H9 (cell line): Measurements from ENCODE around the gene OR4D10. TPM values are rescaled to one million over a fixed set of nuclear protein-coding genes. Genes with fewer than 3 reads are reported as not detected.

ENCODE experiments used
- DNase-seq: peaks from one replicate; pipeline ENCODE4 v3.0.0-alpha.2; 2017
- H2AFZ ChIP-seq: one replicate; pipeline ENCODE4 v1.6.1; 2013; ENCODE audit warnings: mild to moderate bottlenecking, low read length, control low read depth, moderate library complexity
- H2AK5ac ChIP-seq: 2 replicates; pipeline ENCODE4 v1.6.1; 2013; ENCODE audit warnings: low read length, control low read depth, mixed read lengths; ENCODE audit not compliant: insufficient read length
- H2BK120ac ChIP-seq: one replicate; pipeline ENCODE4 v1.6.1; 2013; ENCODE audit warnings: low read depth, mild to moderate bottlenecking, low read length, control low read depth, inconsistent platforms; ENCODE audit not compliant: poor library complexity, severe bottlenecking
- H2BK12ac ChIP-seq: 2 replicates; pipeline ENCODE4 v1.6.1; 2013; ENCODE audit warnings: low read length, control low read depth, mixed read lengths, low read depth; ENCODE audit not compliant: insufficient read length
- H2BK15ac ChIP-seq: 2 replicates; pipeline ENCODE4 v1.6.1; 2013; ENCODE audit warnings: low read depth, low read length, control low read depth
- H2BK20ac ChIP-seq: one replicate; pipeline ENCODE4 v1.6.1; 2013; ENCODE audit warnings: low read depth, mild to moderate bottlenecking, low read length, control low read depth, inconsistent platforms; ENCODE audit not compliant: poor library complexity, severe bottlenecking
- H2BK5ac ChIP-seq: 2 replicates; pipeline ENCODE4 v1.6.1; 2013; ENCODE audit warnings: low read length, control low read depth, mixed read lengths; ENCODE audit not compliant: insufficient read length
- H3K14ac ChIP-seq: 2 replicates; pipeline ENCODE4 v1.6.1; 2013; ENCODE audit warnings: low read length, control low read depth; ENCODE audit not compliant: insufficient read depth
- H3K18ac ChIP-seq: 2 replicates; pipeline ENCODE4 v1.6.1; 2013; ENCODE audit warnings: low read depth, mild to moderate bottlenecking, mixed read lengths, low read length, control low read depth; ENCODE audit not compliant: insufficient read length
- H3K23ac ChIP-seq: 2 replicates; pipeline ENCODE4 v1.6.1; 2013; ENCODE audit warnings: low read length, control low read depth, mixed read lengths, low read depth; ENCODE audit not compliant: insufficient read length
- H3K23me2 ChIP-seq: 2 replicates; pipeline ENCODE4 v1.6.1; 2013; ENCODE audit warnings: low read depth, mild to moderate bottlenecking, mixed read lengths, low read length, control low read depth; ENCODE audit not compliant: insufficient read length, poor library complexity, severe bottlenecking
- H3K27ac ChIP-seq: 2 replicates; pipeline ENCODE4 v1.5.1; 2013; ENCODE audit warnings: low read length, control low read depth, mixed read lengths, low read depth; ENCODE audit not compliant: insufficient read length
- H3K27me3 ChIP-seq: 2 replicates; pipeline ENCODE4 v1.6.1; 2013; ENCODE audit warnings: low read length, control low read depth, inconsistent platforms; ENCODE audit not compliant: insufficient read depth
- H3K4ac ChIP-seq: 2 replicates; pipeline ENCODE4 v1.6.1; 2013; ENCODE audit warnings: low read depth, mild to moderate bottlenecking, control low read depth, inconsistent platforms, low read length, moderate library complexity
- H3K4me1 ChIP-seq: 2 replicates; pipeline ENCODE4 v1.6.1; 2013; ENCODE audit warnings: low read length, control low read depth, inconsistent platforms; ENCODE audit not compliant: insufficient read depth
- H3K4me2 ChIP-seq: 2 replicates; pipeline ENCODE4 v1.6.1; 2013; ENCODE audit warnings: low read length, control low read depth, mixed read lengths; ENCODE audit not compliant: insufficient read length, insufficient read depth
- H3K56ac ChIP-seq: 2 replicates; pipeline ENCODE4 v1.6.1; 2013; ENCODE audit warnings: low read depth, mild to moderate bottlenecking, mixed read lengths, low read length, control low read depth; ENCODE audit not compliant: insufficient read length
- H3K79me1 ChIP-seq: 2 replicates; pipeline ENCODE4 v1.6.1; 2013; ENCODE audit warnings: low read depth, mild to moderate bottlenecking, moderate library complexity, low read length, control low read depth, inconsistent platforms; ENCODE audit not compliant: insufficient read depth, poor library complexity, severe bottlenecking
- H3K79me2 ChIP-seq: 2 replicates; pipeline ENCODE4 v1.6.1; 2013; ENCODE audit warnings: low read length, control low read depth, inconsistent platforms; ENCODE audit not compliant: insufficient read depth
- H3K9ac ChIP-seq: 2 replicates; pipeline ENCODE4 v1.6.1; 2013; ENCODE audit warnings: low read length, control low read depth, mixed read lengths; ENCODE audit not compliant: insufficient read length; ENCODE audit errors: extremely low read depth
- H3K9me3 ChIP-seq: one replicate; pipeline ENCODE4 v1.6.1; 2013; ENCODE audit warnings: low read depth, low read length, inconsistent platforms; ENCODE audit not compliant: control insufficient read depth
- H3T11ph ChIP-seq: one replicate; pipeline ENCODE4 v1.6.1; 2013; ENCODE audit warnings: mild to moderate bottlenecking, low read length, control low read depth, inconsistent platforms
- H4K20me1 ChIP-seq: one replicate; pipeline ENCODE4 v1.6.1; 2013; ENCODE audit not compliant: control insufficient read depth, insufficient read length, insufficient read depth
- H4K5ac ChIP-seq: 2 replicates; pipeline ENCODE4 v1.6.1; 2013; ENCODE audit warnings: low read depth, mild to moderate bottlenecking, mixed read lengths, low read length, control low read depth; ENCODE audit not compliant: insufficient read length
- H4K8ac ChIP-seq: replicated peaks from 2 replicates; pipeline ENCODE4 v1.6.1; 2013; ENCODE audit warnings: low read length, control low read depth, mixed read lengths, low read depth; ENCODE audit not compliant: insufficient read length
- H4K91ac ChIP-seq: 2 replicates; pipeline ENCODE4 v1.6.1; 2013; ENCODE audit warnings: low read depth, mild to moderate bottlenecking, moderate library complexity, mixed read lengths, low read length, control low read depth; ENCODE audit not compliant: insufficient read length
- H3K27ac Mint-ChIP-seq, 3 experiments: 2 replicates in 2 of 3; 3 replicates in 1 of 3; pipeline ENCODE4 v1.8.0; 2020 to 2021; ENCODE audit warnings: mixed read lengths in 3 of 3, mild to moderate bottlenecking in 1 of 3, moderate library complexity in 1 of 3
- H3K27me3 Mint-ChIP-seq: 2 replicates; pipeline ENCODE4 v1.8.0; 2021; ENCODE audit warnings: low read depth, mild to moderate bottlenecking, moderate library complexity, mixed read lengths
- H3K36me3 Mint-ChIP-seq, 3 experiments: 2 replicates in 2 of 3; 3 replicates in 1 of 3; pipeline ENCODE4 v1.8.0; 2020 to 2021; ENCODE audit warnings: low read depth in 3 of 3, mixed read lengths in 3 of 3; ENCODE audit not compliant: insufficient read depth in 1 of 3
- H3K4me1 Mint-ChIP-seq, 2 experiments: 2 replicates each; pipeline ENCODE4 v1.8.0; 2020; ENCODE audit warnings: mixed read lengths in 2 of 2
- H3K4me3 Mint-ChIP-seq, 2 experiments: 2 replicates in 1 of 2; 3 replicates in 1 of 2; pipeline ENCODE4 v1.8.0; 2020 to 2021; ENCODE audit warnings: mild to moderate bottlenecking in 2 of 2, mixed read lengths in 2 of 2, moderate library complexity in 1 of 2
- H3K9me3 Mint-ChIP-seq, 2 experiments: 2 replicates in 1 of 2; 3 replicates in 1 of 2; pipeline ENCODE4 v1.8.0; 2020; ENCODE audit warnings: mild to moderate bottlenecking in 2 of 2, mixed read lengths in 2 of 2, moderate library complexity in 1 of 2
- CTCF ChIP-seq: fragments of 200-600 bp; sonication (generic); conservative IDR thresholded peaks from 3 replicates; pipeline ENCODE4 v1.8.0; 2021; ENCODE audit warnings: antibody characterized with exemption, mild to moderate bottlenecking
- WGBS: extraction: QIAGEN DNeasy Blood & Tissue Kit; methylation state at CpG from one replicate; pipeline ENCODE4 v1.1.7; 2013; ENCODE audit warnings: missing lambda C conversion rate, low lambda C conversion rate, mixed read lengths; ENCODE audit not compliant: insufficient read length; ENCODE audit errors: extremely low coverage; 5-methylcytosine and 5-hydroxymethylcytosine counted together
- total RNA-seq: library from RNA; stranded (reverse); gene quantifications from 2 replicates; pipeline ENCODE4 v1.2.1, GENCODE V29; 2021

Gene OR4D10
- total RNA-seq, 1 experiment from 2014 or later = not detected

GRCh38 chr11:59436169-59436568, 36.9 kb upstream of the OR4D10 start, which contains the start of gene OR5A1:
Gene OR5A1 (plus strand): TSS chr11:59436469. CDS start chr11:59443169, 6,700 bp downstream.
- Histone ChIP-seq H2BK12ac (no peak within 1 kb of the TSS), H3K27ac (no peak within 1 kb of the TSS), H4K8ac (no peak within 1 kb of the TSS), H3K9me3 (no peaks in the 10 kb centered on the region), H2BK20ac (no peak within 1 kb of the TSS), H3K9ac (no peak within 1 kb of the TSS), H3K23me2 (no peaks in the 10 kb centered on the region), H4K91ac (no peak within 1 kb of the TSS), H3K79me2 (no peaks in the 10 kb centered on the region), H3K23ac (no peak within 1 kb of the TSS), H4K20me1 (no peaks in the 10 kb centered on the region), H3T11ph (no peak within 1 kb of the TSS), H3K4me1 (no peaks in the 10 kb centered on the region), H2BK5ac (no peak within 1 kb of the TSS), H3K18ac (no peak within 1 kb of the TSS), H4K5ac (no peak within 1 kb of the TSS), H3K4me2 (no peak within 1 kb of the TSS), H3K56ac (no peak within 1 kb of the TSS), H3K14ac (no peak within 1 kb of the TSS), H2AFZ (no peak within 1 kb of the TSS), H2BK120ac (no peak within 1 kb of the TSS), H2AK5ac (no peak within 1 kb of the TSS), H3K79me1 (no peaks in the 10 kb centered on the region), H3K27me3 (no peaks in the 10 kb centered on the region), H3K4ac (no peak within 1 kb of the TSS), H2BK15ac (no peak within 1 kb of the TSS)
- no peaks in the 10 kb centered on the region for H3K36me3 Mint-ChIP-seq
- no peak for TF ChIP-seq CTCF
- H3K9me3 Mint-ChIP-seq = no peaks in the 10 kb centered on the region
- no peak within 1 kb of the TSS for H3K4me3 Mint-ChIP-seq
- WGBS = no CpG with 5 or more reads among the region's 3 CpGs
- DNase-seq = no peak
- H3K27me3 Mint-ChIP-seq = no peaks in the 10 kb centered on the region
- H3K4me1 Mint-ChIP-seq = peaks cover 10 to 11% of the 10 kb centered on the region in 2 experiments
- no peak within 1 kb of the TSS for H3K27ac Mint-ChIP-seq
